Measurements from ENCODE around the gene SAP30BP.

Gene SAP30BP

DNA sequence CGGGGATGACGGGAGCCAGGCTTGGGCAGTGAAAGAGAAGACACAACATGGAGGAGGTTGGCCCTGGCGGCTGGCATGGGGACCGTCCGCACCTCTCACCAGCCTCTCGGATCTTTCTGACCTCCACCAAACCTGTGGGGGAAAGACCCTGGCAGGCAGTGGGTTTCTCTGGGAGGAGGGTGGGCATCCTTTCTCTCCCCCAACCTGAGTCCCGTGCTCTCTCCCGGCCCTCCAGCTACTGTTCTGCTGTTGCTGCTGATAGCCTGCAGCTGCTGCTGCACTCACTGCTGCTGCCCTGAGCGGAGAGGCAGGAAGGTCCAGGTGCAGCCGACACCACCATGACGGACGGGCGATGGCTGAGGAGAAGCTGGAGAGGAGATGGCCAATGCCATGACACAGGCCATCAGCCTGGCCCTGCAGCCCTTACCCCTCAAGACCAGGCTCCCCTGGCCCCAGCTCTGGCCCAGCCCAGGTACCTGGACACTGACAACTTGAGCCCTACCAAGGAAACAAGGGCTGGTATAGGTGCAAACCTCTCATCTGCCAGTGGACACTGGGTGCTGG, 26.5 kb upstream of the SAP30BP start (continued):
- TF ChIP-seq, protein P1, sequence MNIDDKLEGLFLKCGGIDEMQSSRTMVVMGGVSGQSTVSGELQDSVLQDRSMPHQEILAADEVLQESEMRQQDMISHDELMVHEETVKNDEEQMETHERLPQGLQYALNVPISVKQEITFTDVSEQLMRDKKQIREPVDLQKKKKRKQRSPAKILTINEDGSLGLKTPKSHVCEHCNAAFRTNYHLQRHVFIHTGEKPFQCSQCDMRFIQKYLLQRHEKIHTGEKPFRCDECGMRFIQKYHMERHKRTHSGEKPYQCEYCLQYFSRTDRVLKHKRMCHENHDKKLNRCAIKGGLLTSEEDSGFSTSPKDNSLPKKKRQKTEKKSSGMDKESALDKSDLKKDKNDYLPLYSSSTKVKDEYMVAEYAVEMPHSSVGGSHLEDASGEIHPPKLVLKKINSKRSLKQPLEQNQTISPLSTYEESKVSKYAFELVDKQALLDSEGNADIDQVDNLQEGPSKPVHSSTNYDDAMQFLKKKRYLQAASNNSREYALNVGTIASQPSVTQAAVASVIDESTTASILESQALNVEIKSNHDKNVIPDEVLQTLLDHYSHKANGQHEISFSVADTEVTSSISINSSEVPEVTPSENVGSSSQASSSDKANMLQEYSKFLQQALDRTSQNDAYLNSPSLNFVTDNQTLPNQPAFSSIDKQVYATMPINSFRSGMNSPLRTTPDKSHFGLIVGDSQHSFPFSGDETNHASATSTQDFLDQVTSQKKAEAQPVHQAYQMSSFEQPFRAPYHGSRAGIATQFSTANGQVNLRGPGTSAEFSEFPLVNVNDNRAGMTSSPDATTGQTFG (tag by site-specific recombination; IDR thresholded peaks at IDR 0.05; ENCODE audit: borderline replicate concordance) = no peak
- no peak for TF ChIP-seq SALL2 (tag by site-specific recombination; IDR thresholded peaks at IDR 0.05; ENCODE audit: borderline replicate concordance)
- TF ChIP-seq, protein P2, sequence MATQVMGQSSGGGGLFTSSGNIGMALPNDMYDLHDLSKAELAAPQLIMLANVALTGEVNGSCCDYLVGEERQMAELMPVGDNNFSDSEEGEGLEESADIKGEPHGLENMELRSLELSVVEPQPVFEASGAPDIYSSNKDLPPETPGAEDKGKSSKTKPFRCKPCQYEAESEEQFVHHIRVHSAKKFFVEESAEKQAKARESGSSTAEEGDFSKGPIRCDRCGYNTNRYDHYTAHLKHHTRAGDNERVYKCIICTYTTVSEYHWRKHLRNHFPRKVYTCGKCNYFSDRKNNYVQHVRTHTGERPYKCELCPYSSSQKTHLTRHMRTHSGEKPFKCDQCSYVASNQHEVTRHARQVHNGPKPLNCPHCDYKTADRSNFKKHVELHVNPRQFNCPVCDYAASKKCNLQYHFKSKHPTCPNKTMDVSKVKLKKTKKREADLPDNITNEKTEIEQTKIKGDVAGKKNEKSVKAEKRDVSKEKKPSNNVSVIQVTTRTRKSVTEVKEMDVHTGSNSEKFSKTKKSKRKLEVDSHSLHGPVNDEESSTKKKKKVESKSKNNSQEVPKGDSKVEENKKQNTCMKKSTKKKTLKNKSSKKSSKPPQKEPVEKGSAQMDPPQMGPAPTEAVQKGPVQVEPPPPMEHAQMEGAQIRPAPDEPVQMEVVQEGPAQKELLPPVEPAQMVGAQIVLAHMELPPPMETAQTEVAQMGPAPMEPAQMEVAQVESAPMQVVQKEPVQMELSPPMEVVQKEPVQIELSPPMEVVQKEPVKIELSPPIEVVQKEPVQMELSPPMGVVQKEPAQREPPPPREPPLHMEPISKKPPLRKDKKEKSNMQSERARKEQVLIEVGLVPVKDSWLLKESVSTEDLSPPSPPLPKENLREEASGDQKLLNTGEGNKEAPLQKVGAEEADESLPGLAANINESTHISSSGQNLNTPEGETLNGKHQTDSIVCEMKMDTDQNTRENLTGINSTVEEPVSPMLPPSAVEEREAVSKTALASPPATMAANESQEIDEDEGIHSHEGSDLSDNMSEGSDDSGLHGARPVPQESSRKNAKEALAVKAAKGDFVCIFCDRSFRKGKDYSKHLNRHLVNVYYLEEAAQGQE (tag by site-specific recombination; IDR thresholded peaks at IDR 0.05) = no peak

DNA sequence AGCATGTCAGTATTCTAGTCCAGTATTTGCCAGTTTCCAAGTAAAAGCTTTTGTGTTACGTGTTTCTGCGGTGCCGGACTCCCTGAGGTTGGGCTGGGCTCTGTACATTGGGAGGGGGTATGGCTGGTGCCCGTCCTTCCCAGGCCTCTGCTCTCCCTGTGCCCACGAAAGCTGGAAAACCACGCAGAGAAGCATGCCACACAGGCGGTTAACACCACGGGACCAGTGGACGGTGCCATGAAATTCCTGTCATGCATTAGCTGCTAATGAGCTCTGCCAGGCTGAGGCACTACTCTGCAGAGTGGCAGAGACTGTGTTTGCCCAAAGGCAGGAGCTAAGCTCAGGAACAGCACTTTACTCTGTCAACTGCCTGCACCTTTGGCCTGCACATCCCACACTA, 25.8 kb upstream of the SAP30BP start:
- peaks cover 9 to 66% of the 10 kb centered on the region in 2 experiments; a peak in 2 of 3 replicates for H3K36me3 ChIP-seq (ENCODE audit: control insufficient read depth in 2 of 2, insufficient read depth in 1 of 2, low read length in 2 of 2)
- H3K27ac ChIP-seq (ENCODE audit: extremely low read depth, low read depth, low read length) = no peak overlapping the region
- ChIA-PET POLR2A (interaction anchor here (0.7 to 1.3 kb wide), 4 partner anchors 12 to 139 kb away, joined by 3 to 5 read pairs (median 4); no protein-coding TSS in a partner anchor), CTCF (interaction anchor here (0.6 to 22.8 kb wide), 6 partner anchors 10 to 109 kb away, joined by 3 to 410 read pairs (median 6); partner anchors contain the start of gene SMIM5)
- H3K9me3 ChIP-seq (ENCODE audit: control insufficient read depth, insufficient read depth, low read depth, low read length) = no peaks in the 10 kb centered on the region
- TF ChIP-seq ZNF114 (tag by site-specific recombination; IDR thresholded peaks at IDR 0.05) (no peak), ZFP3 (tag by site-specific recombination; IDR thresholded peaks at IDR 0.05; ENCODE audit: low read depth) (no peak), ZNF202 (tag by site-specific recombination; IDR thresholded peaks at IDR 0.05; ENCODE audit: borderline replicate concordance) (no peak)
- TF ChIP-seq, protein P3, sequence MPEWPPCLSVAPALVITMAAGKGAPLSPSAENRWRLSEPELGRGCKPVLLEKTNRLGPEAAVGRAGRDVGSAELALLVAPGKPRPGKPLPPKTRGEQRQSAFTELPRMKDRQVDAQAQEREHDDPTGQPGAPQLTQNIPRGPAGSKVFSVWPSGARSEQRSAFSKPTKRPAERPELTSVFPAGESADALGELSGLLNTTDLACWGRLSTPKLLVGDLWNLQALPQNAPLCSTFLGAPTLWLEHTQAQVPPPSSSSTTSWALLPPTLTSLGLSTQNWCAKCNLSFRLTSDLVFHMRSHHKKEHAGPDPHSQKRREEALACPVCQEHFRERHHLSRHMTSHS (tag by site-specific recombination; IDR thresholded peaks at IDR 0.05) = no peak
- TF ChIP-seq, protein P4, sequence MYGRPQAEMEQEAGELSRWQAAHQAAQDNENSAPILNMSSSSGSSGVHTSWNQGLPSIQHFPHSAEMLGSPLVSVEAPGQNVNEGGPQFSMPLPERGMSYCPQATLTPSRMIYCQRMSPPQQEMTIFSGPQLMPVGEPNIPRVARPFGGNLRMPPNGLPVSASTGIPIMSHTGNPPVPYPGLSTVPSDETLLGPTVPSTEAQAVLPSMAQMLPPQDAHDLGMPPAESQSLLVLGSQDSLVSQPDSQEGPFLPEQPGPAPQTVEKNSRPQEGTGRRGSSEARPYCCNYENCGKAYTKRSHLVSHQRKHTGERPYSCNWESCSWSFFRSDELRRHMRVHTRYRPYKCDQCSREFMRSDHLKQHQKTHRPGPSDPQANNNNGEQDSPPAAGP (tag by site-specific recombination; IDR thresholded peaks at IDR 0.05) = no peak
- H3K4me3 ChIP-seq (ENCODE audit: low read depth, low read length) = no peak overlapping the region
- no peaks in the 10 kb centered on the region for H3K4me1 ChIP-seq (ENCODE audit: control insufficient read depth, insufficient read depth, low read length)

DNA sequence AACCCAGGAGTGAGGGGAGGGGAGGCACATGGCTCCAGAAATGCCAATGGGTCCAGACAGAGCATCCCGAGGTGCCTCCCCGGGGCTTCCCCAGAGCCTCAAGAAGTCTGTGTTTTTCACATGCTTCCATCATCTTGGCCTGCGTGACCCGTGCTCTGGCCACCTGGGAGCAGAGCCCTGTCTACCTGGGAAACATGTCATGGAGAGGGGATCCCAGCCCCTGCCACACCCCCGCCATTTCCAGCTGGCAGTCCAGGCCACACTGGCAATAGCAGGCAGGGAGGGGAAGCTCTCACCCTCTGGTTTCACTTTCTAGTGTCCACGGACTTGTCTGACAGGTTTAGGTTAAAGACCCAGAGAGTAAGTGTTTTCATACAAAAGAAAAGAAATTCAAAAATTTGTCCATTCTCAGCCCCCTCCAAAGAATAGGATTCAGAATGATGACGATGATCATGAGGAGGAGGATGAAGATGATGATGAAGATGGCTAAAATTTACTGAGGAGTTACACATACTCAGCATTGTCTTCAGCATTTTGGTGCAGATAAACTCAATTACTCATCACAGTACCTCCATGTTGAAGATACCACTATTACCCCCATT, 24.9 kb upstream of the SAP30BP start:
- Histone ChIP-seq H3K27ac (ENCODE audit: extremely low read depth, low read depth, low read length) (no peak overlapping the region), H3K36me3 (ENCODE audit: control insufficient read depth in 2 of 2, insufficient read depth in 1 of 2, low read length in 2 of 2) (peaks cover 9 to 70% of the 10 kb centered on the region in 2 experiments; a peak in 2 of 3 replicates), H3K4me3 (ENCODE audit: low read depth, low read length) (no peak overlapping the region), H3K4me1 (ENCODE audit: control insufficient read depth, insufficient read depth, low read length) (no peaks in the 10 kb centered on the region), H3K9me3 (ENCODE audit: control insufficient read depth, insufficient read depth, low read depth, low read length) (no peaks in the 10 kb centered on the region)
- TF ChIP-seq, protein P5, sequence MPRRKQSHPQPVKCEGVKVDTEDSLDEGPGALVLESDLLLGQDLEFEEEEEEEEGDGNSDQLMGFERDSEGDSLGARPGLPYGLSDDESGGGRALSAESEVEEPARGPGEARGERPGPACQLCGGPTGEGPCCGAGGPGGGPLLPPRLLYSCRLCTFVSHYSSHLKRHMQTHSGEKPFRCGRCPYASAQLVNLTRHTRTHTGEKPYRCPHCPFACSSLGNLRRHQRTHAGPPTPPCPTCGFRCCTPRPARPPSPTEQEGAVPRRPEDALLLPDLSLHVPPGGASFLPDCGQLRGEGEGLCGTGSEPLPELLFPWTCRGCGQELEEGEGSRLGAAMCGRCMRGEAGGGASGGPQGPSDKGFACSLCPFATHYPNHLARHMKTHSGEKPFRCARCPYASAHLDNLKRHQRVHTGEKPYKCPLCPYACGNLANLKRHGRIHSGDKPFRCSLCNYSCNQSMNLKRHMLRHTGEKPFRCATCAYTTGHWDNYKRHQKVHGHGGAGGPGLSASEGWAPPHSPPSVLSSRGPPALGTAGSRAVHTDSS (tag by site-specific recombination; IDR thresholded peaks at IDR 0.05) = peak; percentile 97
- TF ChIP-seq, protein P6, sequence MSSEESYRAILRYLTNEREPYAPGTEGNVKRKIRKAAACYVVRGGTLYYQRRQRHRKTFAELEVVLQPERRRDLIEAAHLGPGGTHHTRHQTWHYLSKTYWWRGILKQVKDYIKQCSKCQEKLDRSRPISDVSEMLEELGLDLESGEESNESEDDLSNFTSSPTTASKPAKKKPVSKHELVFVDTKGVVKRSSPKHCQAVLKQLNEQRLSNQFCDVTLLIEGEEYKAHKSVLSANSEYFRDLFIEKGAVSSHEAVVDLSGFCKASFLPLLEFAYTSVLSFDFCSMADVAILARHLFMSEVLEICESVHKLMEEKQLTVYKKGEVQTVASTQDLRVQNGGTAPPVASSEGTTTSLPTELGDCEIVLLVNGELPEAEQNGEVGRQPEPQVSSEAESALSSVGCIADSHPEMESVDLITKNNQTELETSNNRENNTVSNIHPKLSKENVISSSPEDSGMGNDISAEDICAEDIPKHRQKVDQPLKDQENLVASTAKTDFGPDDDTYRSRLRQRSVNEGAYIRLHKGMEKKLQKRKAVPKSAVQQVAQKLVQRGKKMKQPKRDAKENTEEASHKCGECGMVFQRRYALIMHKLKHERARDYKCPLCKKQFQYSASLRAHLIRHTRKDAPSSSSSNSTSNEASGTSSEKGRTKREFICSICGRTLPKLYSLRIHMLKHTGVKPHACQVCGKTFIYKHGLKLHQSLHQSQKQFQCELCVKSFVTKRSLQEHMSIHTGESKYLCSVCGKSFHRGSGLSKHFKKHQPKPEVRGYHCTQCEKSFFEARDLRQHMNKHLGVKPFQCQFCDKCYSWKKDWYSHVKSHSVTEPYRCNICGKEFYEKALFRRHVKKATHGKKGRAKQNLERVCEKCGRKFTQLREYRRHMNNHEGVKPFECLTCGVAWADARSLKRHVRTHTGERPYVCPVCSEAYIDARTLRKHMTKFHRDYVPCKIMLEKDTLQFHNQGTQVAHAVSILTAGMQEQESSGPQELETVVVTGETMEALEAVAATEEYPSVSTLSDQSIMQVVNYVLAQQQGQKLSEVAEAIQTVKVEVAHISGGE (tag by site-specific recombination; conservative IDR thresholded peaks at IDR 0.05; ENCODE audit: low read depth) = no peak
- POLR2A ChIA-PET = interaction anchor here (0.7 to 1.0 kb wide), 2 partner anchors 13 to 15 kb away, joined by 3 read pairs; no protein-coding TSS in a partner anchor
- CTCF ChIA-PET = interaction anchor here (0.6 to 22.8 kb wide), 7 partner anchors 10 to 108 kb away, joined by 3 to 410 read pairs (median 4); partner anchors contain the start of gene SMIM5

Measured in HEK293 (cell line).